K562 treated with DMSO at 1 percent for 24 hours (cell line): ENCODE results near the gene PRKAR1B. TPM values are rescaled to one million over a fixed set of nuclear protein-coding genes. Genes with fewer than 3 reads are reported as not detected.

Experiments
- total RNA-seq: library from RNA; unstranded; fragments of 300-600 nt; gene quantifications from 2 replicates; pipeline ENCODE4 v1.2.3, GENCODE V29; 2022; ENCODE audit warnings: low read depth; ENCODE audit not compliant: insufficient read depth

PRKAR1B gene
- total RNA-seq, result 13.3 and 13.9 TPM in 2 replicates

DNA sequence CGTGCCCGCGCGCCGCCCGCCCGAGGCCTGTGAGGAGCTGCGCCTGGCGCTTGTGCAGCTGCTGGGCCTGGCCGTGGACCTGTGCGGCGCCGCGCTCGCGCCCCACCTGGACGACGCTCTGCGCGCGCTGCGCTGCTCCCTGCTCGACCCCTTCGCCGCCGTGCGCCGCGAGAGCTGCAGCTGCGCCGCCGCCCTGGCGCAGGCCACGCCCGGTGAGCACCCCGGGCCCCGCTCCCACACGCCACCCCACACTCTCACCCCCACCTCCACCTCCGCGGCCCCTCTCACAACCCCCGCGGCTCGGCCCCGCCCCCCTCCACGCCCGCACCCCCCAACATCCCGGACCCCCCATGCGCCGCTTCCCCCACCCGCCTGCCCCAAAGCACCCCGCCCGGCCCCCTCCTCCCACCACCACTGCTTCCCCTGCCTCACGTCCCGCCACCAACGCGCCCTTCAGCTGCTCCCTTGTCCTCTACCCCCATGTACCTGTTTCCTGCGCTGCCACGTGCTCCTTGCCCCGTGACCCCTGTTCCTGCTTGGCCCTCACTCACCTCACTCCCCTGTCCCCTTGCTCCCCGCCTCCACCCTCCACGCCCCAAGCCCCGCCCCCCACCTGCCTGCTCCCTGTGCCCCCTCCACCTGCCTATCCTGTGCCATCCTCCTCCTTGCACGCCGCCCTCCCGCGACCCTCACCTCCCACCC lies at the start of gene PRKAR1B:
Gene PRKAR1B (minus strand): TSS at position 178 of the 702 bp plus-strand sequence. CDS start 15,776 bp downstream, outside the sequence.

DNA sequence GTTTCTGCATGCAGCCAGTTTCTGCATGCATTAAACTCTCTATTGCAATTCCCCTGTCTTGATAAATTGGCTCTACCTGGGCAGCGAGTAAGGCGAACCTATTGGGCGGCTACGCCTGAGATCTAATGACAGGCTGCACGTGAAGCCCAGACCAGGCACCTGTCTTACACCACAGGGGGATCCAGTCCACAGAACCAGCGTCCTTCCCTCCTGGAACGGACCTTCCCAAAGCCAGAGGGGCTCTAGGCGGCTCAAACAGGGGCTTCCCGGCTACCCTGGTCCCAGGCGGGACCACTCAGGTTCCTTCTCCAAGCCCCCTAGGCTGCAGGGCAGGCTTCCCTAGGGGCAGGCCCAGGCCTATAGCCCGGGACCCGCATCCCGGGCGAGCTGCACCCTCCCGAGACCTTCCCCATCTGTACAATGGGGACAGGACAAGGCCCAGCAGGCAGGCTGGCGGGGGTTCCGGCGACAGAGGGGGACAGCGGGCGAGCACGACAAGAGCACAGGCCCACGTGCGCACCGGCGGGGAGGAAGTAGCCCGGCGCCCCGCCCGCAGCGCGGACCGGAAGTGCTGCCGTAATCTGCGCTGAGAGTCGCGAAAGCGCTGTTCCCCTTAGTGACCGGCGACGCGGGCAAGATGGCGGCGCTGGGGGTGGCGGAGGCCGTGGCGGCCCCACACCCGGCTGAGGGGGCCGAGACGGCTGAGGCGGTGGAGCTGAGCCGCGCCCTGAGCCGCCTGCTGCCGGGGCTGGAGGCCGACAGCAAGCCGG lies 812 bp downstream of the PRKAR1B start, which contains the start of gene DNAAF5:
Gene DNAAF5 (plus strand): TSS at position 616 of the 770 bp plus-strand sequence. CDS start 22 bp downstream, at position 638.

DNA sequence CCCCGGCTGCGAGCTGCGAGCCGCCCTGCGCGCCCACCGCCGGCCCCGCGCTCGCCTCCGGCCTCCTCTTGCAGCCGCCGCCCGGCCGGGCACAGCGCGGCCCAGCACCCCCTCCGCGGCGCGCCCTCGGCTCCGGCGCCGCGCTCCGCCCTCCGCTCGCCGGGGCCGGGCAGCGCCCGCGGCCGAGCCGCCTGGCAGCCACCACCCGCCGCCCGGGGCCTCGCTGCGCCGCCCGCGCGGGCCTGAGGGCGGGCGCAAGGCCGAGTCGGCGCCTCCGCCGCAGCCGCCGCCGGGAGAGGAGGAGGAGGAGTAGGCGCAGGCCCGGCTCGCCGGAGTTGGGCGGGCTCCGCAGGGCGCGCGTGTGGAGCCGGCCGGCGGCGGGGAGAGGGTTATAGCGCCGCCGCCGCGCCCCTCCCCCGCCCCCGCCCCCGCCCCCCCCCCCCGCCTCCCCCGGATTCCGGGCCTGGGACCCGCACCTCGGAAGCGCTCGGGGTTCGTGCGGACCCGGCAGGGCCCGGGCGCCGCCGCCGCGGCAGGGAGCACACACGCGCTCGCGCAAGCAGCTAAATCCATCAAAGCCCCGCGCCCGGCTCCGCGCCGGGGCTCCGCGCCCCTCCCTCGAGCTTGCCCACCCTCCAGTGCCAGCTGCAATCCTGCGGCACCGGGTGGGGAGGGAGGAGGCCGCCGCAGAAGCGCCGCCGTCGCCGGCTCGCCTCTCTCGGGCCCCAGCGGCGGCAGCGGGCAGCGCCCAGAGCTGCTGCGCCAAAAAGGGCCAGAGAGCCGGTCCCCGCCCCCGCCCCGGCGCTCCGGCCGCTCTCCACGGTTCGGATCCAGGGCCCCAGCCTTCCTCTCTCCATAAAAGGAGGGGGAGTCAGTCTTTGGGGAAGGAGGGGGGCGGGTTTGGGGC lies 207.3 kb downstream of the PRKAR1B start, which contains the start of gene PDGFA:
Gene PDGFA (minus strand): TSS at position 363 of the 907 bp plus-strand sequence. CDS start 845 bp downstream, outside the sequence.

Other genes with a start within 250 kb of the PRKAR1B start
- 4.6 and 6.1 TPM in 2 replicates for gene PDGFA, start 207.4 kb downstream of the PRKAR1B start, total RNA-seq
- gene DNAAF5, start 582 bp downstream of the PRKAR1B start, total RNA-seq, result 26.9 and 27.5 TPM in 2 replicates
- 90.8 and 93.0 TPM in 2 replicates for gene SUN1, start 105.2 kb upstream of the PRKAR1B start, total RNA-seq
- 131 and 136 TPM in 2 replicates for gene GET4, start 149.3 kb upstream of the PRKAR1B start, total RNA-seq
- 1.3 and 2.1 TPM in 2 replicates for gene ADAP1, start 227.4 kb upstream of the PRKAR1B start, total RNA-seq
- gene COX19, start 248.3 kb upstream of the PRKAR1B start, total RNA-seq, result 5.7 and 7.0 TPM in 2 replicates